H9 (cell line): ENCODE measurements around the gene KLRD1. TPM values are rescaled to one million over a fixed set of nuclear protein-coding genes. Genes with fewer than 3 reads are reported as not detected.

ENCODE experiments used
- DNase-seq: peaks from one replicate; pipeline ENCODE4 v3.0.0-alpha.2; 2017
- H2AFZ ChIP-seq: one replicate; pipeline ENCODE4 v1.6.1; 2013; ENCODE audit warnings: mild to moderate bottlenecking, low read length, control low read depth, moderate library complexity
- H2AK5ac ChIP-seq: 2 replicates; pipeline ENCODE4 v1.6.1; 2013; ENCODE audit warnings: low read length, control low read depth, mixed read lengths; ENCODE audit not compliant: insufficient read length
- H2BK120ac ChIP-seq: one replicate; pipeline ENCODE4 v1.6.1; 2013; ENCODE audit warnings: low read depth, mild to moderate bottlenecking, low read length, control low read depth, inconsistent platforms; ENCODE audit not compliant: poor library complexity, severe bottlenecking
- H2BK12ac ChIP-seq: 2 replicates; pipeline ENCODE4 v1.6.1; 2013; ENCODE audit warnings: low read length, control low read depth, mixed read lengths, low read depth; ENCODE audit not compliant: insufficient read length
- H2BK15ac ChIP-seq: 2 replicates; pipeline ENCODE4 v1.6.1; 2013; ENCODE audit warnings: low read depth, low read length, control low read depth
- H2BK20ac ChIP-seq: one replicate; pipeline ENCODE4 v1.6.1; 2013; ENCODE audit warnings: low read depth, mild to moderate bottlenecking, low read length, control low read depth, inconsistent platforms; ENCODE audit not compliant: poor library complexity, severe bottlenecking
- H2BK5ac ChIP-seq: 2 replicates; pipeline ENCODE4 v1.6.1; 2013; ENCODE audit warnings: low read length, control low read depth, mixed read lengths; ENCODE audit not compliant: insufficient read length
- H3K14ac ChIP-seq: 2 replicates; pipeline ENCODE4 v1.6.1; 2013; ENCODE audit warnings: low read length, control low read depth; ENCODE audit not compliant: insufficient read depth
- H3K18ac ChIP-seq: 2 replicates; pipeline ENCODE4 v1.6.1; 2013; ENCODE audit warnings: low read depth, mild to moderate bottlenecking, mixed read lengths, low read length, control low read depth; ENCODE audit not compliant: insufficient read length
- H3K23ac ChIP-seq: 2 replicates; pipeline ENCODE4 v1.6.1; 2013; ENCODE audit warnings: low read length, control low read depth, mixed read lengths, low read depth; ENCODE audit not compliant: insufficient read length
- H3K23me2 ChIP-seq: 2 replicates; pipeline ENCODE4 v1.6.1; 2013; ENCODE audit warnings: low read depth, mild to moderate bottlenecking, mixed read lengths, low read length, control low read depth; ENCODE audit not compliant: insufficient read length, poor library complexity, severe bottlenecking
- H3K27ac ChIP-seq: 2 replicates; pipeline ENCODE4 v1.5.1; 2013; ENCODE audit warnings: low read length, control low read depth, mixed read lengths, low read depth; ENCODE audit not compliant: insufficient read length
- H3K27me3 ChIP-seq: 2 replicates; pipeline ENCODE4 v1.6.1; 2013; ENCODE audit warnings: low read length, control low read depth, inconsistent platforms; ENCODE audit not compliant: insufficient read depth
- H3K4ac ChIP-seq: 2 replicates; pipeline ENCODE4 v1.6.1; 2013; ENCODE audit warnings: low read depth, mild to moderate bottlenecking, control low read depth, inconsistent platforms, low read length, moderate library complexity
- H3K4me1 ChIP-seq: 2 replicates; pipeline ENCODE4 v1.6.1; 2013; ENCODE audit warnings: low read length, control low read depth, inconsistent platforms; ENCODE audit not compliant: insufficient read depth
- H3K4me2 ChIP-seq: 2 replicates; pipeline ENCODE4 v1.6.1; 2013; ENCODE audit warnings: low read length, control low read depth, mixed read lengths; ENCODE audit not compliant: insufficient read length, insufficient read depth
- H3K56ac ChIP-seq: 2 replicates; pipeline ENCODE4 v1.6.1; 2013; ENCODE audit warnings: low read depth, mild to moderate bottlenecking, mixed read lengths, low read length, control low read depth; ENCODE audit not compliant: insufficient read length
- H3K79me1 ChIP-seq: 2 replicates; pipeline ENCODE4 v1.6.1; 2013; ENCODE audit warnings: low read depth, mild to moderate bottlenecking, moderate library complexity, low read length, control low read depth, inconsistent platforms; ENCODE audit not compliant: insufficient read depth, poor library complexity, severe bottlenecking
- H3K79me2 ChIP-seq: 2 replicates; pipeline ENCODE4 v1.6.1; 2013; ENCODE audit warnings: low read length, control low read depth, inconsistent platforms; ENCODE audit not compliant: insufficient read depth
- H3K9ac ChIP-seq: 2 replicates; pipeline ENCODE4 v1.6.1; 2013; ENCODE audit warnings: low read length, control low read depth, mixed read lengths; ENCODE audit not compliant: insufficient read length; ENCODE audit errors: extremely low read depth
- H3K9me3 ChIP-seq: one replicate; pipeline ENCODE4 v1.6.1; 2013; ENCODE audit warnings: low read depth, low read length, inconsistent platforms; ENCODE audit not compliant: control insufficient read depth
- H3T11ph ChIP-seq: one replicate; pipeline ENCODE4 v1.6.1; 2013; ENCODE audit warnings: mild to moderate bottlenecking, low read length, control low read depth, inconsistent platforms
- H4K20me1 ChIP-seq: one replicate; pipeline ENCODE4 v1.6.1; 2013; ENCODE audit not compliant: control insufficient read depth, insufficient read length, insufficient read depth
- H4K5ac ChIP-seq: 2 replicates; pipeline ENCODE4 v1.6.1; 2013; ENCODE audit warnings: low read depth, mild to moderate bottlenecking, mixed read lengths, low read length, control low read depth; ENCODE audit not compliant: insufficient read length
- H4K8ac ChIP-seq: replicated peaks from 2 replicates; pipeline ENCODE4 v1.6.1; 2013; ENCODE audit warnings: low read length, control low read depth, mixed read lengths, low read depth; ENCODE audit not compliant: insufficient read length
- H4K91ac ChIP-seq: 2 replicates; pipeline ENCODE4 v1.6.1; 2013; ENCODE audit warnings: low read depth, mild to moderate bottlenecking, moderate library complexity, mixed read lengths, low read length, control low read depth; ENCODE audit not compliant: insufficient read length
- H3K27ac Mint-ChIP-seq, 3 experiments: 2 replicates in 2 of 3; 3 replicates in 1 of 3; pipeline ENCODE4 v1.8.0; 2020 to 2021; ENCODE audit warnings: mixed read lengths in 3 of 3, mild to moderate bottlenecking in 1 of 3, moderate library complexity in 1 of 3
- H3K27me3 Mint-ChIP-seq: 2 replicates; pipeline ENCODE4 v1.8.0; 2021; ENCODE audit warnings: low read depth, mild to moderate bottlenecking, moderate library complexity, mixed read lengths
- H3K36me3 Mint-ChIP-seq, 3 experiments: 2 replicates in 2 of 3; 3 replicates in 1 of 3; pipeline ENCODE4 v1.8.0; 2020 to 2021; ENCODE audit warnings: low read depth in 3 of 3, mixed read lengths in 3 of 3; ENCODE audit not compliant: insufficient read depth in 1 of 3
- H3K4me1 Mint-ChIP-seq, 2 experiments: 2 replicates each; pipeline ENCODE4 v1.8.0; 2020; ENCODE audit warnings: mixed read lengths in 2 of 2
- H3K4me3 Mint-ChIP-seq, 2 experiments: 2 replicates in 1 of 2; 3 replicates in 1 of 2; pipeline ENCODE4 v1.8.0; 2020 to 2021; ENCODE audit warnings: mild to moderate bottlenecking in 2 of 2, mixed read lengths in 2 of 2, moderate library complexity in 1 of 2
- H3K9me3 Mint-ChIP-seq, 2 experiments: 2 replicates in 1 of 2; 3 replicates in 1 of 2; pipeline ENCODE4 v1.8.0; 2020; ENCODE audit warnings: mild to moderate bottlenecking in 2 of 2, mixed read lengths in 2 of 2, moderate library complexity in 1 of 2
- whole genome bisulfite sequencing: extraction: QIAGEN DNeasy Blood & Tissue Kit; methylation state at CpG from one replicate; pipeline ENCODE4 v1.1.7; 2013; ENCODE audit warnings: missing lambda C conversion rate, low lambda C conversion rate, mixed read lengths; ENCODE audit not compliant: insufficient read length; ENCODE audit errors: extremely low coverage; 5-methylcytosine and 5-hydroxymethylcytosine counted together
- total RNA-seq: library from RNA; stranded (reverse); gene quantifications from 2 replicates; pipeline ENCODE4 v1.2.1, GENCODE V29; 2021
- TF ChIP-seq, protein P1 (sequence below): fragments of 200-600 bp; sonication (generic); conservative IDR thresholded peaks from 3 replicates; pipeline ENCODE4 v1.8.0; 2021; ENCODE audit warnings: antibody characterized with exemption, mild to moderate bottlenecking

KLRD1 gene
- total RNA-seq, 1 experiment from 2014 or later = not detected

DNA sequence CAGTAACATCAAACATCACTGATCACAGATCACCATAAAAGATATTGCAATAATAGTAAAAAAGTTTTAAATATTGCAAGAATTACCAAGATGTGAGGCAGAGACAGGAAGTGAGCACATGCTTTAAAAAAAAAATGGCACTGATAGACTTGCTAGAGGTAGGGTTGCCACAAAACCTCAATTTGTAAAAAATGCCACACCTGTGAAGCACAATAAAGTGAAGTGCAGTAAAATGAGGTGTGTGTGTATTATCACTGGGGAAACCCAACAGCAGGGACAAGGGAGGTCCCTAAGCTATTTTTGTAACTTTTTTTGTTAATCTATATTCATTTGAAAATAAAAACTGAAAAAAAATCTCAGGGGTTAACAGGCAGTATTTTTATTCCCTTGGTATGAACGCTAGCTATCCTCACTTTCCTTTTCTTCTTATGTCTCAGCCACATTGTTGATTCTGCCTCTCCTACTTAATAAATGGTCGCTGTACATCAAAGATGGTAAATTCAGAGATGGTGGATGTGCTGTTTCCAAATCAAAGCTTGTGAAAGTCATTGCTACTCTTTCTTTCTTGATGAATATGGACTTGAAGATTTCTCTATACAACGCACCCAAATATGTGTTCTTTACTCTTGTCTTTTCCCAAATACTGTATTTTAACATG lies 14.0 kb upstream of the KLRD1 start:
- no peak overlapping the region for H2AK5ac ChIP-seq
- Mint-ChIP-seq H3K36me3 (no peaks in the 10 kb centered on the region), H3K27ac (no peak overlapping the region), H3K9me3 (no peaks in the 10 kb centered on the region), H3K27me3 (no peaks in the 10 kb centered on the region), H3K4me1 (no peaks in the 10 kb centered on the region), H3K4me3 (no peak overlapping the region)
- no peak overlapping the region for H3K14ac ChIP-seq
- H4K20me1 ChIP-seq = no peaks in the 10 kb centered on the region
- no peak overlapping the region for H2AFZ ChIP-seq
- H3K23ac ChIP-seq = no peak overlapping the region
- TF ChIP-seq, protein P1, sequence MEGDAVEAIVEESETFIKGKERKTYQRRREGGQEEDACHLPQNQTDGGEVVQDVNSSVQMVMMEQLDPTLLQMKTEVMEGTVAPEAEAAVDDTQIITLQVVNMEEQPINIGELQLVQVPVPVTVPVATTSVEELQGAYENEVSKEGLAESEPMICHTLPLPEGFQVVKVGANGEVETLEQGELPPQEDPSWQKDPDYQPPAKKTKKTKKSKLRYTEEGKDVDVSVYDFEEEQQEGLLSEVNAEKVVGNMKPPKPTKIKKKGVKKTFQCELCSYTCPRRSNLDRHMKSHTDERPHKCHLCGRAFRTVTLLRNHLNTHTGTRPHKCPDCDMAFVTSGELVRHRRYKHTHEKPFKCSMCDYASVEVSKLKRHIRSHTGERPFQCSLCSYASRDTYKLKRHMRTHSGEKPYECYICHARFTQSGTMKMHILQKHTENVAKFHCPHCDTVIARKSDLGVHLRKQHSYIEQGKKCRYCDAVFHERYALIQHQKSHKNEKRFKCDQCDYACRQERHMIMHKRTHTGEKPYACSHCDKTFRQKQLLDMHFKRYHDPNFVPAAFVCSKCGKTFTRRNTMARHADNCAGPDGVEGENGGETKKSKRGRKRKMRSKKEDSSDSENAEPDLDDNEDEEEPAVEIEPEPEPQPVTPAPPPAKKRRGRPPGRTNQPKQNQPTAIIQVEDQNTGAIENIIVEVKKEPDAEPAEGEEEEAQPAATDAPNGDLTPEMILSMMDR = no peak
- H3K23me2 ChIP-seq = no peaks in the 10 kb centered on the region
- no peak overlapping the region for H4K5ac ChIP-seq
- no peak overlapping the region for H3K9ac ChIP-seq
- H3K56ac ChIP-seq = no peak overlapping the region
- H3K27ac ChIP-seq = no peak overlapping the region
- H3K18ac ChIP-seq = no peak overlapping the region
- no peaks in the 10 kb centered on the region for H3K79me2 ChIP-seq
- no CpG with 5 or more reads among the region's 3 CpGs for WGBS
- no peak for DNase-seq
- no peak overlapping the region for H2BK12ac ChIP-seq
- H3K4me1 ChIP-seq = no peaks in the 10 kb centered on the region
- no peaks in the 10 kb centered on the region for H3K27me3 ChIP-seq
- H3K4ac ChIP-seq = no peak overlapping the region
- H2BK120ac ChIP-seq = no peak overlapping the region
- no peak overlapping the region for H2BK5ac ChIP-seq
- no peak overlapping the region for H3K4me2 ChIP-seq
- H3K9me3 ChIP-seq = no peaks in the 10 kb centered on the region
- H2BK15ac ChIP-seq = no peak overlapping the region
- no peak overlapping the region for H4K91ac ChIP-seq
- no peak overlapping the region for H3T11ph ChIP-seq
- H4K8ac ChIP-seq = no peak overlapping the region
- H2BK20ac ChIP-seq = no peak overlapping the region
- H3K79me1 ChIP-seq = no peaks in the 10 kb centered on the region
